SK-N-SH (cell line): ENCODE measurements around the gene RCAN2.
"Not testable (repeated sequence)": the region's sequence is repeated elsewhere in the genome, so short reads cannot be mapped to it uniquely, and the experiment has no call there.

Experiments
- EP300 ChIP-seq, 2 experiments: IDR thresholded peaks; 2 replicates each; pipeline versions ENCODE4 v1.4.0 to v1.6.1; 2012; ENCODE audit warnings: borderline replicate concordance in 1 of 2, low read depth in 1 of 2, low read length in 1 of 2
- SIN3A ChIP-seq: IDR thresholded peaks from 2 replicates; pipeline ENCODE4 v1.6.1; 2012; ENCODE audit warnings: low read depth, mild to moderate bottlenecking, low read length, moderate library complexity, borderline replicate concordance
- SMC3 ChIP-seq: IDR thresholded peaks from 2 replicates; pipeline ENCODE4 v1.6.1; 2012; ENCODE audit warnings: low read depth, low read length, improper control_type of control experiment
- TF ChIP-seq, protein P1 (sequence below): fragments of 200-600 bp; sonication (generic); IDR thresholded peaks from 2 replicates; pipeline ENCODE4 v1.6.1; 2017; ENCODE audit warnings: antibody characterized with exemption, mild to moderate bottlenecking, moderate library complexity

DNA sequence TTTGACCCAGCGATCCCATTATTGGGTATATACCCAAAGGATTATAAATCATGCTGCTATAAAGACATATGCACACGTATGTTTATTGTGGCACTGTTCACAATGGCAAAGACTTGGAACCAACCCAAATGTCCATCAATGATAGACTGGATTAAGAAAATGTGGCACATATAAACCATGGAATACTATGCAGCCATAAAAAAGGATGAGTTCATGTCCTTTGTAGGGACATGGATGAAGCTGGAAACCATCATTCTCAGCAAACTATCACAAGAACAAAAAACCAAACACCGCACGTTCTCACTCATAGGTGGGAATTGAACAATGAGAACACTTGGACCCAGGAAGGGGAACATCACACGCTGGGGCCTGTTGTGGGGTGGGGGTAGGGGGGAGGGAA is 103.5 kb downstream of the RCAN2 start:
- TF ChIP-seq, protein P1, sequence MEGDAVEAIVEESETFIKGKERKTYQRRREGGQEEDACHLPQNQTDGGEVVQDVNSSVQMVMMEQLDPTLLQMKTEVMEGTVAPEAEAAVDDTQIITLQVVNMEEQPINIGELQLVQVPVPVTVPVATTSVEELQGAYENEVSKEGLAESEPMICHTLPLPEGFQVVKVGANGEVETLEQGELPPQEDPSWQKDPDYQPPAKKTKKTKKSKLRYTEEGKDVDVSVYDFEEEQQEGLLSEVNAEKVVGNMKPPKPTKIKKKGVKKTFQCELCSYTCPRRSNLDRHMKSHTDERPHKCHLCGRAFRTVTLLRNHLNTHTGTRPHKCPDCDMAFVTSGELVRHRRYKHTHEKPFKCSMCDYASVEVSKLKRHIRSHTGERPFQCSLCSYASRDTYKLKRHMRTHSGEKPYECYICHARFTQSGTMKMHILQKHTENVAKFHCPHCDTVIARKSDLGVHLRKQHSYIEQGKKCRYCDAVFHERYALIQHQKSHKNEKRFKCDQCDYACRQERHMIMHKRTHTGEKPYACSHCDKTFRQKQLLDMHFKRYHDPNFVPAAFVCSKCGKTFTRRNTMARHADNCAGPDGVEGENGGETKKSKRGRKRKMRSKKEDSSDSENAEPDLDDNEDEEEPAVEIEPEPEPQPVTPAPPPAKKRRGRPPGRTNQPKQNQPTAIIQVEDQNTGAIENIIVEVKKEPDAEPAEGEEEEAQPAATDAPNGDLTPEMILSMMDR: not testable (repeated sequence)
- TF ChIP-seq EP300 (IDR thresholded peaks at IDR 0.05; ENCODE audit: borderline replicate concordance in 1 of 2, low read depth in 1 of 2, low read length in 1 of 2); SIN3A; SMC3: not testable (repeated sequence)
